ENCODE results near the gene LRRC49.

DNA sequence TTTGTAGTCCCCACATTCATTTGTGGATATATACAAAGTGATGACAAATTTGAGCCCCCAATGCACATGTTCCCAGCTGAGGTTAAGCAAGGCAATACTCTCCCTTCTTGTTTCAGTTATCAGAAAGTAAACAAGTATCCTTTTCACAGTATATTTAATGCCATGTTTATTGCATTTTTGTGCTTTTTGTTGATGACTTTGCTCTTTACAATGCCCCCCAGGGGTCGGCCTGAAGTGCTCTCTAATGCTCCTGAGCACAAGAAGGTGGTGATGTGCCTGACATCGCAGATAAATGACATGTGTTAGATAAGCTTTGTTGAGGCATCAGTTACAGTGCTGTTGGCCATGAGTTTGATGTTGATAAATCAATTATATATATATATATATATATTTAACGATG, 165.0 kb downstream of the LRRC49 start:
- no peak for TF ChIP-seq EZH2 (IDR thresholded peaks at IDR 0.05; ENCODE audit: borderline replicate concordance, low read depth, low read length, poor library complexity, severe bottlenecking)
- TF ChIP-seq, protein P1, sequence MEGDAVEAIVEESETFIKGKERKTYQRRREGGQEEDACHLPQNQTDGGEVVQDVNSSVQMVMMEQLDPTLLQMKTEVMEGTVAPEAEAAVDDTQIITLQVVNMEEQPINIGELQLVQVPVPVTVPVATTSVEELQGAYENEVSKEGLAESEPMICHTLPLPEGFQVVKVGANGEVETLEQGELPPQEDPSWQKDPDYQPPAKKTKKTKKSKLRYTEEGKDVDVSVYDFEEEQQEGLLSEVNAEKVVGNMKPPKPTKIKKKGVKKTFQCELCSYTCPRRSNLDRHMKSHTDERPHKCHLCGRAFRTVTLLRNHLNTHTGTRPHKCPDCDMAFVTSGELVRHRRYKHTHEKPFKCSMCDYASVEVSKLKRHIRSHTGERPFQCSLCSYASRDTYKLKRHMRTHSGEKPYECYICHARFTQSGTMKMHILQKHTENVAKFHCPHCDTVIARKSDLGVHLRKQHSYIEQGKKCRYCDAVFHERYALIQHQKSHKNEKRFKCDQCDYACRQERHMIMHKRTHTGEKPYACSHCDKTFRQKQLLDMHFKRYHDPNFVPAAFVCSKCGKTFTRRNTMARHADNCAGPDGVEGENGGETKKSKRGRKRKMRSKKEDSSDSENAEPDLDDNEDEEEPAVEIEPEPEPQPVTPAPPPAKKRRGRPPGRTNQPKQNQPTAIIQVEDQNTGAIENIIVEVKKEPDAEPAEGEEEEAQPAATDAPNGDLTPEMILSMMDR (conservative IDR thresholded peaks at IDR 0.05; ENCODE audit: low read depth, low read length) = no peak
